ENCODE measurements around the gene MYO5A.
A peak's percentile ranks its signal among the peaks of the same experiment; 100 is the strongest.

MYO5A gene

GRCh38 chr15:52295421-52296001 is 233.2 kb downstream of the MYO5A start, which contains the start of gene MYO5C:
TSS of gene MYO5C (minus strand) at chr15:52295804. CDS start at chr15:52295636, 168 bp downstream.
- DNase-seq (ENCODE audit: extremely low read depth, low read depth), result no peak

GRCh38 chr15:52294881-52295420 is 233.7 kb downstream of the MYO5A start:
- no peak for DNase-seq (ENCODE audit: extremely low read depth, low read depth)
- TF ChIP-seq CTCF (IDR thresholded peaks at IDR 0.05; ENCODE audit: low read depth, low read length, missing control alignments), result no peak
- peak overlapping the region; percentile 42 for H3K4me3 ChIP-seq (replicated peaks; ENCODE audit: low read depth, low read length)

More at GRCh38 chr15:52295421-52296001, 233.2 kb downstream of the MYO5A start, which contains the start of gene MYO5C:
- TF ChIP-seq CTCF (IDR thresholded peaks at IDR 0.05; ENCODE audit: low read depth, low read length, missing control alignments), result no peak
- H3K4me3 ChIP-seq (replicated peaks; ENCODE audit: low read depth, low read length), result peak within 1 kb of the TSS; percentile 42

GRCh38 chr15:52292780-52293392 is 235.8 kb downstream of the MYO5A start:
- DNase-seq (ENCODE audit: extremely low read depth, low read depth), result no peak
- H3K4me3 ChIP-seq (replicated peaks; ENCODE audit: low read depth, low read length), result no peak overlapping the region
- no peak for TF ChIP-seq CTCF (IDR thresholded peaks at IDR 0.05; ENCODE audit: low read depth, low read length, missing control alignments)

- no peak for DNase-seq (ENCODE audit: extremely low read depth, low read depth)
- no peak overlapping the region for H3K4me3 ChIP-seq (replicated peaks; ENCODE audit: low read depth, low read length)
- no peak for TF ChIP-seq CTCF (IDR thresholded peaks at IDR 0.05; ENCODE audit: low read depth, low read length, missing control alignments)
Observed at GRCh38 chr15:52291204-52291603, 237.5 kb downstream of the MYO5A start.

- TF ChIP-seq CTCF (IDR thresholded peaks at IDR 0.05; ENCODE audit: low read depth, low read length, missing control alignments), result no peak
- DNase-seq (ENCODE audit: extremely low read depth, low read depth), result no peak
- no peak overlapping the region for H3K4me3 ChIP-seq (replicated peaks; ENCODE audit: low read depth, low read length)
Observed at GRCh38 chr15:52290800-52291199, 237.9 kb downstream of the MYO5A start.

- TF ChIP-seq CTCF (IDR thresholded peaks at IDR 0.05; ENCODE audit: low read depth, low read length, missing control alignments), result no peak
- no peak overlapping the region for H3K4me3 ChIP-seq (replicated peaks; ENCODE audit: low read depth, low read length)
- DNase-seq (ENCODE audit: extremely low read depth, low read depth), result no peak
Observed at GRCh38 chr15:52290329-52290728, 238.4 kb downstream of the MYO5A start.
